PC-3 (cell line): ENCODE results near the gene KIAA1210.

Experiments used
- EZH2 ChIP-seq: fragments of 300-600 bp; sonication (generic); IDR thresholded peaks from one replicate; pipeline ENCODE4 v1.6.1; 2017; ENCODE audit warnings: antibody characterized with exemption, mild to moderate bottlenecking, low read length; ENCODE audit not compliant: unreplicated experiment
- TF ChIP-seq, protein P1 (sequence below): fragments of 300-600 bp; sonication (generic); conservative IDR thresholded peaks from 2 replicates; pipeline ENCODE4 v1.5.1; 2017; ENCODE audit warnings: antibody characterized with exemption, low read depth, mild to moderate bottlenecking, low read length

GRCh38 chrX:119105826-119106225 is 21.8 kb downstream of the KIAA1210 start:
- TF ChIP-seq, protein P1, sequence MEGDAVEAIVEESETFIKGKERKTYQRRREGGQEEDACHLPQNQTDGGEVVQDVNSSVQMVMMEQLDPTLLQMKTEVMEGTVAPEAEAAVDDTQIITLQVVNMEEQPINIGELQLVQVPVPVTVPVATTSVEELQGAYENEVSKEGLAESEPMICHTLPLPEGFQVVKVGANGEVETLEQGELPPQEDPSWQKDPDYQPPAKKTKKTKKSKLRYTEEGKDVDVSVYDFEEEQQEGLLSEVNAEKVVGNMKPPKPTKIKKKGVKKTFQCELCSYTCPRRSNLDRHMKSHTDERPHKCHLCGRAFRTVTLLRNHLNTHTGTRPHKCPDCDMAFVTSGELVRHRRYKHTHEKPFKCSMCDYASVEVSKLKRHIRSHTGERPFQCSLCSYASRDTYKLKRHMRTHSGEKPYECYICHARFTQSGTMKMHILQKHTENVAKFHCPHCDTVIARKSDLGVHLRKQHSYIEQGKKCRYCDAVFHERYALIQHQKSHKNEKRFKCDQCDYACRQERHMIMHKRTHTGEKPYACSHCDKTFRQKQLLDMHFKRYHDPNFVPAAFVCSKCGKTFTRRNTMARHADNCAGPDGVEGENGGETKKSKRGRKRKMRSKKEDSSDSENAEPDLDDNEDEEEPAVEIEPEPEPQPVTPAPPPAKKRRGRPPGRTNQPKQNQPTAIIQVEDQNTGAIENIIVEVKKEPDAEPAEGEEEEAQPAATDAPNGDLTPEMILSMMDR, result no peak
- no peak for TF ChIP-seq EZH2
